GDM1 (cell line): ENCODE measurements around the gene SNRK.

ENCODE experiments used
- DNase-seq: peaks from one replicate; lab custom pipeline; 2025; lab: John Stamatoyannopoulos, UW

Gene SNRK

GRCh38 chr3:43309372-43310305 is 23.3 kb downstream of the SNRK start:
- DNase-seq, result no peak

GRCh38 chr3:43316783-43317460 is 30.6 kb downstream of the SNRK start:
- DNase-seq, result no peak

DNA sequence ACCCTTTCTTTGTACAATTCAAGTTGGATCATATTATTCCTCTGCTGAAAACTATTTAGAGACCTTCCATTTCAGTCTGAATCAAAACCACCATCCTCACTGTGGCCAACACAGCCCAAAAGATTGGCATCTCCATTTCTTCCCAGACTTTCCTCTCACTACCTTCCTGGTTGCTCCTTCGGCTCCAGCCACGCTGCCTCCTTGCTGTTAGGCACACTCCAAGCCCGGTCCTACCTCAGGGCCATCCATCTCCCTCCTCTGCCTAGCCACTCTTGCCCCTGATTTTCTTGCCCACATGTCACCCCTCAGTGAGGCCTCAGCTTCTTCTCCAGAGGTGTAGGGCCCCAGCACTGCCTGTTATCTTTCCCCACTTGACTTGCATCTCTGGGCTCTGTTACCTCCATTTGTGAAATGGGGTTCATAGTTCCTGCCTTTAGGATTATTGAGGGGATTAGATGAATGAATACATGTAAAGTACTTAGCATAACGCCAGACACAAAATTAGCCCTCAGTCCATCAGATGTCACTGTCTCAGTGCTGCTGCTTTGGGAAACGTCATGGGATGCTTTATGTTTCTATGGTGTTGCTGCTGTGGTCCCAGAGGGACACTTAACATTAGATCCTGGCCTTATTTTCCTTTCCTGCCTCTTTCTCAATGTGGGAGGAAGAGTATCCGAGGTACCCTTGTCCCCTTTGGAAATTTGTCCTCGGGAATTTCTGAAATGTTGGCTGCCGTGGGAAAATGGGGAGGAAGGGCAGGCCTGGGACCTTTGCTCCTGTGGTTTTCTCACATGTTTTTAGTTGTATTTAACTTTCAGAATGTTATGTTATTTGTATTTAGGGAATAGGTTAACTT is 31.3 kb downstream of the SNRK start:
- DNase-seq, result no peak

DNA sequence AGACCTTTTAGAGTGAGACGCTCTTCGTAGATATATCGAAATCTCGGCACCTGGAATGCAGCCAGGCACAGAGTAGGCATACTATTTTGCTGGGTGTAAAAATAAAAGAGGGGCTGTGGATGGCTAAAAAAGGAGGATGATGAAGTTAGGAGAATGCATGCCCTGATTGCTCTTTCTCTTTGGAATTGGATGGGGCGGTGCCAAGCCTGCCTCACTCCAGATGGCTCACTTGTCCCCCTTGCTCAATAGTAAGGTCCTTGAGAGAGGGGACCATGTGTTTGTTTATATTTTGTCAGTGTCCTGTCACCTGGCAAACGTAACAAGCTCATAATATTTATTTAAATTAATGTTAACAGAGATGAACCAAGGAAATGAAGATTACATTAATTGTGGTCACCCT is 33.0 kb downstream of the SNRK start:
- DNase-seq, result no peak

GRCh38 chr3:43319794-43320193 is 33.5 kb downstream of the SNRK start:
- DNase-seq, result no peak

DNA sequence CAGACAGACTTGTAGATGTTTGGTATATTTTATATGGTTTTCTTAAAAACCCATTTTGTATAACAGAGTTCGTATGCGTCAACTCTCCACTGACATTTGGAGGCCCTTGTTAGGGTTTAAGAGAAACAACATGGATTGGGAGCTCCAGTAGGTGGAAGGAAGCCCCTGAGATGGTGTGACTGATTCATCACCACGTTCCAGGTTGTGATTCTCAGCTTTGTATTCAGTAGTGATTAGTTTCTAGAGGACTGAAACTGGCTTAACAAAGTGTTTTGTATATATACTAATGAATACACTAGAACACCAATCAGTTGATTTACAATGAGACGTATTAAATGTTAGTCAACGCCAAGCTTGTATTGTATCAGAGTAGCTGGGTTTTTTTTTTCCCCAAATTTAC is 33.9 kb downstream of the SNRK start:
- DNase-seq, result no peak

DNA sequence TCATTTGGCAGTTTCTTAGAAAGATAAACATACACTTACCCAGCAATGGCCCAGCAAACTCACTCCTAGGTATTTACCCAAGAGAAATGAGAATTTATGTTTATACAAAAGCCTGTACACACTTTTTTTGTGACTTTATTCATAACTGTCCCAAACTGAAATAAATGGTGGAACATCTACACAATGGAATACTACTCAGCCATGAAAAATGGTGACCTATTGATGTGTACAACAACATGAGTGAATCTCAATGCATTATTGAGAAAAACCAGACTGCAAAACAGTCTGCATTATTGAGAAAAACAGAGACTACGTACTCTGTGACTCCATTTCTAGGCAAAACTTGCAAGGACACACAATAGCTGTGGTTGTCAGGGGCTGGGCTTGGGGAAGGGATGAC is 37.2 kb downstream of the SNRK start:
- DNase-seq, result no peak

GRCh38 chr3:43326891-43327581 is 40.7 kb downstream of the SNRK start:
- DNase-seq, result no peak

DNA sequence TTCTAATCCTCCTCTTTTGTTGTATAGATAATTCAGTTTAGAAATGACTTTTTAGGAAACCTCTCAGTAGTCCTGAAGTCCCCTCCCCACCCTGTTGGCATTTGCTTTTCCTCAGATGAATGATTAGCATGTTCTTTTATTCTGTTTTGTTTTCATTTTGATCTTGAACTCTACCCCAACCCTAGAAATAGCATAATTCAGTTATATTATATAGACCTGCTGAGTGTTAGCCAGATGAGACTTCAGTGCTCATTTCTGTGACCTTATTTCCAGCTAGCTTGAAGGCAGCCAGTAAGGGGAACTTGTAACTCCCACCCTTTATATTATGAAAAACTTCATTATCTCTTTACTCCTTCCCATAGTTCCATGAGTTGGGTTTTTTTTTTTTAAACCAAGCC is 41.2 kb downstream of the SNRK start:
- no peak for DNase-seq

DNA sequence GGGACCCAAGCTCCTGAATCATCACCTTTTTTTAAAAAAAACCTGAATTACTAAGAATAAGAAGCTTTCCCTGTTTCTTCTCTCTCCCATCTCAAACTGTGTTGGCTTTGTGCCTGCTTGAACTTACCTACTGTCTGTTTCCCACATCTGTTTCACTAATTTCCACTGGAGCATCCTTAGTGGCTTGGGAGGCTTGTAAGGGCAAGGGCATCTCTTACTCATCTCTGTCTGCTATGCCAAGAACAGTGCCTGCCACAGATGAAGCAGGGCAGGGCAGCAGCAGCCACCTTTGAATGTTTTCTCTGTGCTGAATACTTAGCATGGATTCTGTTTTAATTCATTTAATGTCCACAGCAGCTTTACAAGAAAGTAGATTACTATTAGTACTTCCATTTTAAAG is 42.3 kb downstream of the SNRK start:
- DNase-seq, result no peak

GRCh38 chr3:43330981-43331380 is 44.6 kb downstream of the SNRK start:
- no peak for DNase-seq

DNA sequence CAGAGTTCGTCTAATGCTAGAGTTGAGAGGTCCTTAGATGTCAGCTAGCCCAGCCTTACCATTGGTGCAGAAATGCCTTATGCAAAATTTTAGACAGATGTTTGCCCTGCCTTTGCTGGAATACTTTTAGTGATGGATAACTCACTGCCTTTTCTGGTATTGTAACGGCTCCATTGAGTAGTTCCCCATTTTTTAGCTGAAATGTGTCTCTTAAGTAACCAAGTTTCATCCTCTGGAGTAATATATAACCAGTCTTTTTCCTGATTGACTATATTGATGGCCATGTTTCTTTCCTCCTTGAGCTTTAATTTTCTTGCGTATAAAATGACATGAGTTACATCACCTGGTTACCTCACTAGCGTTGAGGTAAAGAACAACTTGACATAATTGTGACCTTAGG is 45.0 kb downstream of the SNRK start:
- DNase-seq, result no peak

GRCh38 chr3:43334976-43335375 is 48.6 kb downstream of the SNRK start:
- DNase-seq, result no peak

DNA sequence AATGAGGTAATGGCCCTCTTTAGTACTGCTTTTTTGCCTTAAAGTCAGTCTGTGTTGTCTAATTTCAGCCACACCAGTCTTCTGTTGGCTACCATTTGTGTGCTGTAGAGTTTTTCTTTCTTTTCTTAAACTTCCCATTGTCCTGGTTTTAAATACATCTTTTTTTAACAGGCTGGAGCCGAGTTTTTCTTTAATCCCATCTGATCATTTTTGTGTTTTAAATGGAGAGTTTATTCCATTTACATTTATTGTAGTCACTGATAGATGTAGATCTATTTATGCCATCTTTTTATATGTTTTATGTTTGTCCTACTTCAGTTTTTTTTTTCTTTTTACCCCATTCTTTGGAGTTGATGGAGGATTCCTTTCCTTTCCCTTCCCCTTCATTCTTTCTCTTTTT is 49.5 kb downstream of the SNRK start:
- no peak for DNase-seq

GRCh38 chr3:43338295-43338694 is 52.0 kb downstream of the SNRK start:
- DNase-seq, result no peak

GRCh38 chr3:43340403-43340802 is 54.1 kb downstream of the SNRK start:
- no peak for DNase-seq

DNA sequence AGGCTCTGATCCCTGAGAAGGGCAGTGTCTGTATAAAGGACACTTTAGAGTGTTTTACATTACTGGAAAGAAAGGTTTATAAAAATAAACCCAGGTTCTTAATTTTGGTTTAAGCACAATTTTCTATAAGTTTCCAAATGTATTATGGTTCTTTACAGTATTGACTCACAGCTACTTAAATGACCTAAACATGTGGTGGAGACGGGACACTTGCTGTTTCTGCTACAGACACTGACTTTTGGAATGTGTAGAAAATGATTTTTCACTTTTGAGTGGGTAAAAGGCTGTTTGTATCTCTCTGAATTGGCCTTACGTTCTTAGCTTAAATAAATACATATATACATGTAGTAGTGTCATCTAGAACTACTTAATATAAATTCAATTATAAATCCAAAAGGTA is 55.4 kb downstream of the SNRK start:
- DNase-seq, result no peak

DNA sequence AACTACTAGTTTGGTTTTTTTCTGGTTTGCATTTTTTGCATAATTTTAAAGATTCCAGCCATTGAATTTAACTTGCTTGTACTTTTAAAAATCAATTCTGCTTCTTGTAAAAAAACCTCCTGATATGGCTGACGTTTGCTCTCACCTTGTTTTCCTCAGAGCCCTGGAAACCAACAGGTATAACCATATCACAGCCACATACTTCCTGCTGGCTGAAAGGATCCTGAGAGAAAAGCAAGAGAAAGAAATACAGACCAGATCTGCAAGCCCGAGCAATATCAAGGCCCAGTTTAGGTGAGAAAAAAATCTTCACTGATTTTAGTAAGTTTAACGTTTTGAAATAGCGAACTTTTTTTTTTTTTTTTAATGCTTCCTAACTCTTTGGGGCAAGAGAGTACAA is 56.8 kb downstream of the SNRK start:
- DNase-seq, result no peak

- DNase-seq, result no peak
These were observed 57.5 kb downstream of the SNRK start for GRCh38 chr3:43343815-43344214.

GRCh38 chr3:43344520-43344919 is 58.2 kb downstream of the SNRK start:
- DNase-seq, result no peak

- DNase-seq, result no peak
These were observed 58.9 kb downstream of the SNRK start for GRCh38 chr3:43345246-43345645.

DNA sequence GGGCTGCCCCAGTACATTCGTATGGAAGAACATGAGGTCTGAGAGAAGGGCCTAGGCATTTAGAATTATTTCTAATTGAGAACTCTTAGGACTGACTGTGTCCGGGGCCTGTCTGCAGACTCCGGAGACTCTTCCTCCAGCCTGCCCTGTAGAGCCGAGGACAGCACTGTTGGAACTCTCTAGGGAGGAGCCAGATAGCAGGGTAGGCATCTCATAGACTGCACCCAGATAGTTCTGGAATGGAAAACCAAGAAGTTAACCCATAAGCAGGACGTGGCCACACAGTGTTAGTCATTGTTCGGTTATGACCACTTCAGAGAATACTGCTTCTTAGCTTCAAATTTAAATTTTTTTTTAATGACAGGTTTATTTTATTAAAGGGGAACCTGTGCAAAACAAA is 59.5 kb downstream of the SNRK start:
- DNase-seq, result no peak
